ENCODE data around the gene KRT28. TPM values are rescaled to one million over a fixed set of nuclear protein-coding genes. Genes with fewer than 3 reads are reported as not detected.
"Not testable (repeated sequence)": the region's sequence is repeated elsewhere in the genome, so short reads cannot be mapped to it uniquely, and the experiment has no call there.

KRT28 gene
- total RNA-seq, 1 experiment from 2014 or later = not detected

GRCh38 chr17:40818733-40819527 is 19.2 kb upstream of the KRT28 start:
- DNase-seq (ENCODE audit: low read depth) = peak; percentile 74

DNA sequence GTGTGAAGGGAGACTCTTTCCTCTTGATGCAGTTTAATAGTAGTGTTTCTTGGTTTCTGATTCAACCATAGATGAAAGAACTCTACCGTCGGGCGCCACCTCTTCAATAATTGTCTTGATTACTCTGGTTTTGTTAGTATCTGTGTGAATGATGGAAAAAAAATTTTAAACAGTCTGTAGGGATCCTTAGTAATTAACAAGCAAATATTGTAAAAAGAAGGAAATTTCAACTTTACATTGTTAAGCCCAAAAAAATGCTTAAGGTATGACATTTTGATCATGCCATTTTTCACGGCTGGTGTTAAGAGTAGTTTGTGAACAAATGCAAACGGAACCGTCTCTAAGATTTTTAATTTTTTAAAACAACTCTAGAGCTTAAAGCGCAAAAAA is 18.6 kb upstream of the KRT28 start:
- peak; percentile 6 for DNase-seq (ENCODE audit: low read depth)

- no peak for DNase-seq (ENCODE audit: low read depth)
Measured at GRCh38 chr17:40817103-40817682, 17.4 kb upstream of the KRT28 start.

DNA sequence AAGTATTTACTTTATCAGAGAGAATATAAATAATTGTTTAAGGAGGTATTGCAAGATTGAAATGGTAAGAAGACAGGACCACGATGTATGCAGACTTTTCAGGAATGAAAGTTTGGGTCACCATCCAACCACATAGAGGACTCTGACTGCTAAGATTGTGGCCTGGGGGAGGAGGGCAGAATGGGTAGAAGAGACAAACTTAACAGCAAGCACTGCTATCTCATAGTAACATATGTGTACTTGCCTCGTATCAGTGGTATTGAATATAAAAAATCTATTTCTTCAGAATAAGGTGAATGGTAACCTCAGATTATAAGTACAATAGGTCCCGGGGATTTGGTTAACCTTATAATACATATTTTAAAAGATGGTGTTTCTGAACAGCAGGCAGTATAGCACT is 16.8 kb upstream of the KRT28 start:
- DNase-seq (ENCODE audit: low read depth) = no peak

GRCh38 chr17:40815381-40815780 is 15.6 kb upstream of the KRT28 start:
- no peak for DNase-seq (ENCODE audit: low read depth)

- DNase-seq (ENCODE audit: low read depth) = not testable (repeated sequence)
Measured at GRCh38 chr17:40814657-40815056, 14.9 kb upstream of the KRT28 start.

DNA sequence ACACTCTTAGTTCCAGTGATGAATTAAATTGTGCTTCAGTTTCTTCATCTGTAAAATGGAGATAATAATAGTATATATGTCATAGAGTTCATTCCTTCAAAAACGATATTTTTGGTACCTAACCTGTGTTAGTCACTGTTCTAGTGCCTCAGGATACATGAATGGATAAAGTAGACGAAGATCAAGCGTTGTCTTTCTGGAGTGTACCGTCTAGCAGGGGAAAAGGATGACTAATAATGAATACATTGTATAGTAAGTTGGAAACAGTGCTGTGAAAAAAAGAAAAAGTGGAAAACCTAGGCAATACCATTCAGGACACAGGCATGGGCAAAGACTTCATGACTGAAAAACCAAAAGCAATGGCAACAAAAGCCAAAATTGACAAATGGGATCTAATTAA is 14.0 kb upstream of the KRT28 start:
- DNase-seq (ENCODE audit: low read depth) = peak; percentile 74

DNA sequence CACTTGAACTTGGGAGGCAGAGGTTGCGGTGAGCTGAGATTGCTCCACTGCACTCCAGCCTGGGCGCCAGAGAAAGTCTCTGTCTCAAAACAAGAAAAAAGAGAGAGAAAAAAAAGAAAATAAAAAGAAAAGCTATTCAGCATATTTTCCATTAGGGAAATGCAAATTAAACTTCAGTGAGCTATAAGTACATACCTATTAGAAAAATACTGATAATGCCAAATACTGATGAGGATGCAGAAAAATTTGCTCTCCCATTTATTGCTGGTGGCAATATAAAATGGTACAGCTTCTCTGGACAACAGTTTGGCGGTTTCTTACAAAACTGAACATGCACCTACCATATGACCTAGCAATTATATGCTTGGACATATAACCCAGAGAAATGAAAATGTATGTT is 12.9 kb upstream of the KRT28 start:
- DNase-seq (ENCODE audit: low read depth) = no peak

DNA sequence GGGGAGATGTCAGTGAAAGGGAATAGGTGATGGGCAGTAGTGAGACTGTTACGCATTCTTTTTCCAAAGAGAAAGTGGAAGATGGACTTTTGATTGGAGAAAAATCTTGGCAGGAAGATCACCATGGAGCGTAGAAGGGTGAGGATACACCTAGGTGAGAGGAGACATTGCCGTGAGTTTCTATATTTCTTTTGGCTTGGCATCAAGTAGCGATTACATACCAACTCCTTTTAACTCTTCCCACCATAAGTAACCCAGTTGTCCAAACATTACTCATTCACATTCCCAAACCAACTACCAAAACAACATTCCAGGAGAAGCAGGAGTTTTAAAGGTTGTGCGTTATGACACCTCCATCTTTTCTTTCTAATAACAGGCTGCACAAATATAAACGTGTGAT is 10.7 kb upstream of the KRT28 start:
- DNase-seq (ENCODE audit: low read depth) = peak; percentile 57

DNA sequence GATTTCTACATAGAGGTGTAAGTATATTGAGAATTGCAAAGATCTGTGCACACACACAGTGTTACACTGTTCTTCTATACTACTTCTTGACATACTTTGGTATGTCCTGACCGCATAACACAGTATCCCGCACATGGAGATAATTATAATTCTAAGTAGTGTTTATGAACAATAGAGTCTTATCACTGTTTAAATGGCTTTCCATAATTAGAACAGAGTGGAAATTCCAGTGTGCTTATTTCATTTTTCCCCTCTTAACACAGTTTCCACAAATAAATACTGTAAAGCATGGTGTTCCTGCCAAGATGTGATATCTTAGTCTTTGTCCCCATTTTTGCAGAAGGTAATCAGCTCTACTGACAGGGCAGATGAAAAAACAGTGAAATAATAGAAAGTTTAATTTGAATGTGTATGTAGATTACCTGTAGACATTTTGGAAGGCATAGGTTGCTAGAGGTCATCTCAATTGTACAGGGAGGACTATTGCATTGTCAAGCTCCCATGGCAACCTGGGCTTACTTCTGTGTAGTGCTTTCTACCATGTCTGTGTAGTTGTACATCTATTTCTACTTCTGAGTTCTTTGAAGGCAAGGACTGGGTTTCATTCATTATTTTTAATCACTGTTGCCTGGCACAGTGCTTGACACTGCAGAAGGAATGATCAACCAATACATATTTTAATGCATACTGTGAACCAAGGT is 10.1 kb upstream of the KRT28 start:
- no peak for DNase-seq (ENCODE audit: low read depth)

- DNase-seq (ENCODE audit: low read depth) = no peak
Measured at GRCh38 chr17:40806131-40806530, 6.4 kb upstream of the KRT28 start.

- DNase-seq (ENCODE audit: low read depth) = peak; percentile 70
Measured at GRCh38 chr17:40803617-40804082, 3.9 kb upstream of the KRT28 start.

GRCh38 chr17:40801157-40801556 is 1.4 kb upstream of the KRT28 start:
- DNase-seq (ENCODE audit: low read depth) = no peak

DNA sequence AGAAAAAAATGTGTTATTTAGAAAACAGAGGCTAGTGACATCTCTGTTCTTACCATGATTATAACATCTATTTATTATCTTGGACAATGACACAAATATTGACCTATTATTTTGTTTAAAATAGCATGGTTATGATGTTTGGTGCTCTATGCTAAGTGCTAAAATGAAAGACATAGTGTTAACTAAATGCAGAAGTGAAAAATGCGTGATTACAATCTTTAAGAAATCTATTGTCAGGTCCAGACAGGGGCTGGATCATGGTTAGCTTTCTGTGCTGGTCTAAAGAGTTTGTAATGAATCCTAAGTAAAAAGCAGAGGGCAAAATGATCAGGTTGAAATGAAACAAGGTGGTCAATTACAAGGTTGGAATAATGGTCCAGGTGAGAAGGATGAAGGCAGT is 622 bp upstream of the KRT28 start:
- no peak for DNase-seq (ENCODE audit: low read depth)

DNA sequence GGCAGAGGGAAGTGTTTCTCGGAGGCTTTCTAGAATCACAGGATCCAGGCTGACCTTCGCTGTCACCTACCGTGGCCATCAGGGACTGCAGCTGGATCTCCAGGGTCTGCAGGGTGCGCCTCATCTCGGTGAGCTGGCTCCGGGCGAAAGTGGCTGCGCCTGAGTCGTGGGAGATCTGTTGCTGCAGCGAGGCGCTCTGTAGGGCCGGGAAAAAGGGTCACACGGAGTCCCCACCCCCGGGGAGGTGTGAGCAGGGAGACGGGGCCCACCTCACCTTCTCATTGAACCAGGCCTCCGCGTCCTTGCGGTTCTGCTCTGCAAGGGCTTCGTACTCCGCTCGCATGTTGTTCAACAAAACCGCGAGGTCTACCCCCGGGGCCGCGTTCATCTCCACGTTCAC is 2.9 kb downstream of the KRT28 start:
- no peak for DNase-seq (ENCODE audit: low read depth)

DNA sequence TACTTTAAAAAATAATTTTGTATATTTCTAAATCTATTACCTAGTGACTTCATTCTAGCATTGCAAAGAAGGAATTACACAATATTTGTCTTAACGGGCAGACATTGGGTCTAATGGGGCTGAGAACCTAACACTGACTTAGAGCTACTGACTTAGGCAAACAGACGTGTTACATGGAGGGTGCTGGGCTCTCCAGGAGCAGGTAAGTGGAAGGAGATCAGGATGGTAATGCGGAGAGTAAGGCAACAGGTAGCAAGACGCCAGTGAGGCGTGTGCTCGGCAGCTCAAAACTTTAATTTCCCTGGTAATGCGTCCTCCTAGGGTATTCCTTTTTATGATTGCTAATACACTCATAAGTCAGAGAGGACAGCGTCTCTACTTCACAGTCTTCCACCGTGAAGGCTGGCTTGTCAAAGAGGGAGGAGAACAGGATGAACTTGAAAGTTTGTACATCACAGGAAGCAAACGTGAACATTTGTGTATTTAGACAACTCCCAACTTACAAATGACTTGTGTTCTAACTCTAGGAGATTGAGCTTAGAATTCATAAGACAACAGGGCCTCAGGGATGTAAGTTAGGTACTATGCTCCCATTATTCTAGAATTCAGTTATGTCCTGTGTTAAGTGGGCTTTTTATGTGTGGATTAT is 4.6 kb downstream of the KRT28 start:
- no peak for DNase-seq (ENCODE audit: low read depth)

DNA sequence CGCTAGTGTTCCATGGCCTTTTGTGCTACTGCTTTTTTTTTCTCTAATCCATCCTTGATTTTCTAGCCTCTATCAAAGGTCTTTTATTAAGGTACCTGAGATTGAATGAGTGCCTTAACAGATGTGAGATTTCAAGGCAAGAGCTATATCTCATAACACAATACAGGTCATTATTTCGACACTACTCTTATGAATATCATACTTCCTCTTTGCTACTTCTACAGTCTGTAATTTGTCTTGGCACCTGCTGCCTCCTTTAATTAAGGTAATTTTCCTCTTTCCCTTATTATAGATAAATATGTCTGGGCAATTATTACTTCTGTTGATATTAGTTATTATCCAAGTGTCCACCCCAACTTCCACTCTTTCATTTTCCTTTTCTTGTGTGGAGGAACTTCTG is 5.3 kb downstream of the KRT28 start:
- DNase-seq (ENCODE audit: low read depth) = no peak

- DNase-seq (ENCODE audit: low read depth) = no peak
Measured at GRCh38 chr17:40793832-40794231, 5.9 kb downstream of the KRT28 start.

DNA sequence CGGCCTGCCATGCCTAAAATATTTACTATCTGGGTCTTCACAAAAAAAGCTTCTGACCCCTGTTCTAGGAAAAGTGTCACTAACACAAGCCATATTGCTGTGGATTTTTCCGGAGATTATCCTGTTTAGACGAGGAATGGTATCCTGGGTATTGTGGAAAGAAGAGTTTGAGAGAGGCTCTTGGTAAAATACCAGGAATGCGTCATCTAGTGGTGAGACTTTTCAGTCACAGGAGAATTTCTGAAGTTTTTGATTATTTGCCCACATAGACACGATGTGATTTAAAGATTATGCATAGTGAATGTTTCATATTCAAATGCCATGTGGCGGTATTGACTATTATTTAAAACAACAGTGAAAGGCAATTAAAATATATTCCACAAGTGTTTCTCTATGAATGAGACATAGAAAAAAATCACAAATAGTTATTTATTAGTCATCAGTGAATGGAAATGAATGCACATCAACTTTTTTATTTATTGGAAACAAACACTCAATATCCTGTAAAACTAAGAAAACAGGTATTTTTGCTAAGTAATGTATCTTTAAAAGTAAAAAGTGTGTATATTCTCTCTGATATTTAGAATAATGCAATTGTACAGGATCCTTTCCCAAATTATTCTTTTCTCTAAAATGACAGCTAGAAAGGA is 7.8 kb downstream of the KRT28 start:
- DNase-seq (ENCODE audit: low read depth) = peak; percentile 39

DNA sequence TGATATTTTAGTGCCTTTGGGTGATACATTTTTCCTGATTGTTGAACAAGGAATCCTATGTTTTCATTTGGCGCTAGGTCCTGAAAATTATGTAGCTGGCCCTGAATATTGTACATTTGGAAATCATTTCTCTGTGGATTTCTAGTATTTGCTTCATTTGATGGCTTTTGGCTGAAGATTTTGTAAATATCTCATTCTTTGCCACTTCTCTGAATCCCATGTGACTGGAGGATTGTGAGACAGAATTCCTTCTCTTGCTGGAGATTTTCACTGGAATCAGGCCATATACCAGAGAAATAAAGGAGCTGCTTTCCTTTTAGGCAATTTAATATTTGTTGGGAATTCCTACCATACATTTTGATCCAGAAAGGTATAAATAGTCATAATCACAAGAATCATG is 8.6 kb downstream of the KRT28 start:
- DNase-seq (ENCODE audit: low read depth) = no peak

GRCh38 chr17:40782450-40782849 is 17.3 kb downstream of the KRT28 start, which contains the start of gene KRT27:
TSS of gene KRT27 (minus strand) at chr17:40782550. CDS start at chr17:40782493, 57 bp downstream.
- no peak for DNase-seq (ENCODE audit: low read depth)

All from M059J (cell line).